Fibroblast of pulmonary artery (primary cell): ENCODE data around the gene HACD2.
"Not testable (repeated sequence)": the region's sequence is repeated elsewhere in the genome, so short reads cannot be mapped to it uniquely, and the experiment has no call there.

Experiments used
- DNase-seq: peaks from one replicate; pipeline ENCODE4 v3.0.0-alpha.2; 2010; ENCODE audit warnings: low read depth
- H3K4me3 ChIP-seq: replicated peaks from 2 replicates; pipeline ENCODE4 v1.5.1; 2011; ENCODE audit warnings: low read depth, mild to moderate bottlenecking, control low read depth, low read length, moderate library complexity
- CTCF ChIP-seq: IDR thresholded peaks from 2 replicates; pipeline ENCODE4 v1.5.1; 2011; ENCODE audit warnings: mild to moderate bottlenecking, control low read depth, low read length, inconsistent platforms; ENCODE audit errors: missing control alignments

The HACD2 gene

GRCh38 chr3:123611082-123611481 is 26.2 kb upstream of the HACD2 start:
- H3K4me3 ChIP-seq = no peak overlapping the region
- TF ChIP-seq CTCF = no peak
- DNase-seq = no peak

GRCh38 chr3:123610331-123610730 is 25.5 kb upstream of the HACD2 start:
- H3K4me3 ChIP-seq = no peak overlapping the region
- no peak for TF ChIP-seq CTCF
- DNase-seq = no peak

GRCh38 chr3:123609063-123609462 is 24.2 kb upstream of the HACD2 start:
- no peak for TF ChIP-seq CTCF
- DNase-seq = no peak
- no peak overlapping the region for H3K4me3 ChIP-seq

GRCh38 chr3:123608263-123608937 is 23.5 kb upstream of the HACD2 start:
- TF ChIP-seq CTCF = no peak
- no peak for DNase-seq
- H3K4me3 ChIP-seq = no peak overlapping the region

GRCh38 chr3:123606527-123606926 is 21.7 kb upstream of the HACD2 start:
- no peak overlapping the region for H3K4me3 ChIP-seq
- DNase-seq = no peak
- TF ChIP-seq CTCF = no peak

- DNase-seq = no peak
- H3K4me3 ChIP-seq = no peak overlapping the region
- no peak for TF ChIP-seq CTCF
Observed at GRCh38 chr3:123605789-123606234, 21.0 kb upstream of the HACD2 start.

GRCh38 chr3:123603153-123603552 is 18.3 kb upstream of the HACD2 start:
- DNase-seq, H3K4me3 ChIP-seq: not testable (repeated sequence)

- DNase-seq = peak; percentile 87
- H3K4me3 ChIP-seq = no peak overlapping the region
- no peak for TF ChIP-seq CTCF
Observed at GRCh38 chr3:123602325-123602724, 17.5 kb upstream of the HACD2 start.

- not testable (repeated sequence) for DNase-seq
Observed at GRCh38 chr3:123600863-123601262, 16.0 kb upstream of the HACD2 start.

More at GRCh38 chr3:123600863-123601262, 16.0 kb upstream of the HACD2 start:
- H3K4me3 ChIP-seq = not testable (repeated sequence)
